AG20443 (cell line): ENCODE data around the gene FARP2.

Experiments used
- DNase-seq: peaks from one replicate; pipeline ENCODE4 v3.0.0; 2012; ENCODE audit warnings: low spot score, mixed read lengths

FARP2 gene

DNA sequence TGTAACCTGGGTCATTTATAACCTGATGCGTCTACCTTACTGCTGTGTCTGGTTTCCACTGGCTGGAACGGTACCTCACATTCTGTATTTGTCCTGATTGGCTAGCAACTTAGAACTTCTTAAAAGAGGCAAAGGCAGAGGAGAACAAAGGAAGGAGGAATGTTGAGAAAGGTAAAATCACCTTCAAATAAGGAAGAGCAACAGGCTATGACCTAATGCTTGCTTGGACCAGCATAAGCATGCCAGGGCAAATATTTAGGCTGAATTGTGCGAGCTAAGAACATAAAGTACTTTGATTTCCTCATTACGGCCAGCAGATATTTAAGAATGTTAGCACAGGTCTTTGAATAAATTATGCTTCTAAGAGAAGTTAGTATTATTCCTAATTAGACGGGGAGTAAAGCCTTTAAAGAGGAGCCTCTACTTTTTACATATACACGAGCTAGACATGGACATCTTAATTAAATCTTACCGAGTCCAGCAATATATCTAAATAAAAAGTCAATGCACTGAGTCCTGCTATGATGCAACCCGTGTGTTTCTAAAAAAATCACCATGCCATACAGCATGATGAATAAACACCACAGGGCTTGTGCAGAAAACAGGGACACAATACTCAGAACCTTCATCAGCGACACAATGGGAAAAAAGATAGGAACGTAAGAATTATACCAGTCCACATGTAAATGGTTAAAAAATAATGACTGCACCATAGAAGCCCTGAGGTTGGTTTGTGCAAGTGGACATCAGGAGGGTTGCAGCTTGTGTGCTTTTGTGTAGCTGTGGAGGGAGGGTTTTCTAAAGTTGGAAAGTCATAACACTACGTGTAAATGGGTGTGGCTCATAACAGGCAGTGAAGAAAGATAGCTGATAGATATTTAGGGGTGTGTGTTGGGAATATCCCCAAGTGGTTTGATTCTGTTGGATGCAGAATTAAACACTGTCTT, 26.1 kb upstream of the FARP2 start:
- DNase-seq, result no peak

DNA sequence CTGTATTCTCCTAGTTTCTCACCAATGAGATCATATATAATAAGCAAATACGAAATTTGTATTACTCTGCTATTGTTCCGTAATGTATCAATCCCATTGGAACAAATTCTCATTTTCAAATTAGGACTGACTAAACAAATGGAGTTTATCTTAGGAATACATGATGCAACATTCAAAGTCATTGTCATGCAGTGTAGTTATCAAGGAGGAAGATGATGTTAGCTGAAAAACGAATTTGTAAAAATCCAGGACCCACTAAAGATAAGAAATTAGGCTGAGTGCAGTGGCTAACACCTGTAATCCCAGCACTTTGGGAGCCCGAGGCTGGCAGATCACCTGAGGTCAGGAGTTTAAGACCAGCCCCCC, 25.5 kb upstream of the FARP2 start:
- no peak for DNase-seq

DNA sequence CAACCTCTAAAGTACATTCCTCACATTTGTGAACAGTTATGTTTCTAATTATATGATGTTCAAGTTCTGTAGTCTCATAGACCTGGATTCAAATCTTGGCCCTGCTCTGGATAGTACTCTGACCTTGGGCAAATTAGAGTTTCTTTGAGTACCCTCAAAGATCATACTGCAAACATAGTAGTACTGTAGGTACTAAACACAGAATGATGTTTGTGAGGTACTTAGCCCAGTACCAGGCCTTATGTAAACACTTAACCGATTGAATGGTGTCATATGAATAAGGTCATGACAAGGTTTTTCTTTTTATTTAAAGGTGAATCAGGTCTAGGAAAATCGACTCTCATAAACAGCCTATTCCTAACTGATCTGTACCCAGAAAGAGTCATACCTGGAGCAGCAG, 21.3 kb upstream of the FARP2 start:
- no peak for DNase-seq

DNA sequence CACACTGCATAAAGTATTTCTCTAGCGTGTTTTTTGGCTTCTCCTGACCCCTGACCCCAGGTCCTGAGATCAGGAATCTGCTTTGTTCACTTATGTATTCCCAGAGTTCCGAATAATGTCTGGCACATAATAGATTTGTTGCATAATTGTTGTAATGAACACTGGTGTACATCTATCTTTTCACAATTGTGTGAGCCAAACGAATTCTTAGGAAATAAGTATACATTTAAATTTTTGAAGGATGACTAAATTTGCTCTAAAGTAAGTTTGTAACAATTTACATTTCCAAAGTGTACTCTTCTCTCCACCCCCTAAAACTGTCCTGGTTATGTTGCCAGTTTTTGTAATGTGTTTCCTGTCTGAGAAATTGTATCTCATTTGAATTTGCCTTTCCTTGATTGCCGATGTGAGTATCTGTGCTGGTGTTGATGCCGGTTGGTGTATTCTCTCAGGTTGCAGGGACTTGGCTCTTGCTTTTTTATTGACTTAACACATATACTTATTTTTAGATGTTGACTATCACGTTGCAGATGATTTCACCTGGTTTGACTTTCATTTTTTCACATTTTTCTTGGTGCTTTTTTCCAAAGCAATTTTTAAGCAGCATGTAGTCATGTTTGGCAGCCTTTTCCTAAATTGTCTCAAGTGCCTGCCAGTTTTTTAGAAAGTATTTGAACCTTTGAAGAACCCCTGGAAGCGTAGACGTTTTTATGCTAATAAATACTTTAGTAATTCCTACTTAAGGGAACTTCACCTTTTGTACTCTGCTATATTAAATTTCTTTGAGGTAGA, 16.1 kb upstream of the FARP2 start:
- DNase-seq, result no peak

DNA sequence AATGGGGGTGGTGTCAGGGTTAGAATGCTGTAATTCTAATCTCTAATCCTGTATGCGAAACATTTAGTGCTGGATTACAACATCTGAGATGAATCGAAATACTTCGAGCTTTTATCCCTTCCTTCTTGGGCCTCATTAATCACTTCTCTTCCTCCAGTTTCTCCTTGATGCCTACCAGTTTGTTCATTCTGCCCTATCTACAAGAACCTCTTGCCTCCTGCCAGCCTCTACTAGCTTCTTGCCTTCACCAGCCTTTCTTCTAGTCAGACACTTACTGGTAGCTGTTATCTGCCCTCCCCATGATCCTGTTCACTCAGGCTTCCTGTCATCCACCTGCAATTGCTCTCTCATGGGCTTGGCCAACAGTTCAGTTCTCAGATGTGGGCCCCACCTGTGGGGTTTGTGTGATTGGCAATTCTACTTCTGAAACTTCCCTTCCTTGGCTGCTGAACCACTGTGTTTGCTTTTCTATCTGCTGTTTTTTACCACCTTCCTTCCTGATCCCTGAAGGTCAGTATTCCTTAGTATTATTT, 15.4 kb upstream of the FARP2 start:
- no peak for DNase-seq

DNA sequence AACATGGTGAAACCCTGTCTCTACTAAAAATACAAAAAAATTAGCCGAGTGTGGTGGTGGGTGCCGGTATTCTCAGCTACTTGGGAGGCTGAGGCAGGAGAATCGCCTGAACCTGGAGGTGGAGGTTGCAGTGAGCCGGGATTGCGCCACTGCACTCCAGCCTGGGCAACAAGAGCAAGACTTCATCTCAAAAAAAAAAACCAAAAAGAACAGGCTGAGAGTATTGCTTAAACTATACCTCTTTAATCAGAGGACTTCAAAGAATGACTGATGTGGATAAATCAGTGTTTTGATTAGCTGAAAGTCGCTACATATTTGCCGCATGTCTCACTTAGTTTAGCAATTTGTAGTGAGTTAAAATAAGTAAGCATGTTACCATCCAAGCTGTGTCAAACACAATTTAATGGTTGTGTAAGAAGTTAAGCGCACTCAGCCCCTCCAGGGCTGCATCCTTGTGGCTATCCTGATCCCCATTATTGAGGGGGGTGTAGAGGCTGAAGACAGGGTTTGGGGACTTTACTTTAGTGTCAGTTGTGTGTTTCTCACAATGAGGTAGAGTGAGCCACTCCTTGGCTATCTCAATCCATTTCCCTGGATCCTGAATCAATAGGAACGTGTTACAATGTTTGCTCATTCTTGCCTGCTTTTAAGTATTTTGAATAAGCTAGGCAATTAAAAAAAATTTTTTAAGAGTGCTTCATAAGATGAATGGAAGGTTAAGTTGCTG, 11.0 kb upstream of the FARP2 start:
- DNase-seq, result no peak

DNA sequence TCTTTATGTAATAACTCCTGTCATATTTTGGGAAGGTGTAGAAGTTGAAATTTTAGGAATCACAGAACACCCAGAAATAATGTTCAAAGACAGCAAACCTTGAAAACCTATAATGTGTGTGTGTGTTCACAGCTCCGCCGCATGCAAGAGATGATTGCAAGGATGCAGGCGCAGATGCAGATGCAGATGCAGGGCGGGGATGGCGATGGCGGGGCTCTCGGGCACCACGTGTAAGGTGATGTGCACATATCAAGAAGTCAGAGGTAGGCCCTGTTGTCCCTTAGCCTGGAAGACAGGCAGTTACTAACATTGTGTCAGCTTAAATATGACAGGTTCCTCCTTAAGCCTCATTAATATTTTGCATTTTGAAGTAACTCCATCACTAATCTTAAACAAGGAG, 6.1 kb upstream of the FARP2 start:
- no peak for DNase-seq

DNA sequence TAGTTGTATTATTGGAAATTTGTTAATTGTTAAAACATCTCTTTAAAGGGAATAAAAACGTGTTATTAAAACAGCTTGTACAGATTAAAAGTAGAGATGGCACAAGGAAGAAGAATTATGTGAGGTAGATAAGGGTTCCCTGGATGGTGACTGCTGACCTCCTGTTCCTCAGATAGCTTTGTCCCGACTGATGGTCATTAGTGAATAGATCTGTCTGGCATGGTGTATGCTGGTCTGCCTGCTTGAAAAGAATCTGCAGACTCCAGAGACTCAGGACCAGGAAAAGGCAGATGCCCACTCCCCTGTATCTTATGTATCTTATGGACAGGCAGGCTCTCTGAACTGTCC, 5.6 kb upstream of the FARP2 start:
- DNase-seq, result no peak

DNA sequence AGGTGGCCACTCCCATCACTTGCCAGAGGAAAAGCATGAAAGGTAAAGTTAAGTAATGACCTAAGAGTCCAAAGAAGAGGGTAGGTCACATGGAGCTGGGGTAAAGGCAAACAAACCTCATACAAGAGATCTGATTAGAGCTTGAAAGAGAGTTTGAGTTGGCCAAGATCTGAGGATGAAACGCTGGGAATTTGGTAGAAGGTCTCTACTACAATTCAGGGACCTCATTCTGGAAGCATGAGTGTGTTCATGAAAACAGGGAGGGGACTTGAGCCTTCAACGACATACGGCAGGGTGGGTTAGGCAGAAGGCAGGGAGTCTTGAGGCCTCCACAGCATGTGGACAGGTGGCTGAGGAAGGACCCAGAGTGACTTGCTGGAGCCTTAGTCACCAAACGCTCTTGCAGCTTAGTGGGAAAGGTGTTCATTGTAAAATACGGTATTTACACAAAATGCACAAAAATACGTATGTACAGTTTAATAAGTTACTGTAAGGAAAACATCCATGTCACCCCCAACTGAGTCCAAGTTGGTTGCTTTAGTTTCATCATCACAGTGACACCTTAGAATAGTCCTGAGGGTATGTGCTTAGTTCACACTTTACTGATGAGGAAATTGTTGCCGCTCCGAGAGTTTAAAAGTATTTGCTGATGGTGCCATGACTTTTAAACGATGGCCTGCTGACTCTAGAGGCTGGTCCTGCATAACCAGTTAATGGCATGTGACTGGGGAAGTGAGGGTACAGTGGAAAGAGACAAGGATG, 5.0 kb upstream of the FARP2 start:
- no peak for DNase-seq

DNA sequence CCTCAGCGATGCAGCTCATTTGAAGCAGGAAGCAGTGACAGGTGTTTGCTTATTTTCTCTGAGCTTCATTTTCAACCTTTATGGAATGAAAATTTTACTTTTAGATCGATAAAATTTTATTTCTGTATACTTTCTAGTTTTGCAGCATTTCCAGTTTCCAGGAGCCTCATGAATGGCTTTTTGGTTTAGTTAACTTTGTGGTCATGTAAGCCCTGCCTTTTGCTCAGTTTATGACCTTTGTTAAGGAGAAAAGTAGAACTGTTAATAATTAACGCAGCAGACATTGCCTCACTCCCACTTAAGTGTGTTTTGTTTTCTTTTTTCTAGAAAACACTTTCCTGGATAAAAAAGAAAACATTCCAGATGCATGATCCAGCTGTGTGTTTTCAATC, 4.4 kb upstream of the FARP2 start:
- DNase-seq, result no peak

DNA sequence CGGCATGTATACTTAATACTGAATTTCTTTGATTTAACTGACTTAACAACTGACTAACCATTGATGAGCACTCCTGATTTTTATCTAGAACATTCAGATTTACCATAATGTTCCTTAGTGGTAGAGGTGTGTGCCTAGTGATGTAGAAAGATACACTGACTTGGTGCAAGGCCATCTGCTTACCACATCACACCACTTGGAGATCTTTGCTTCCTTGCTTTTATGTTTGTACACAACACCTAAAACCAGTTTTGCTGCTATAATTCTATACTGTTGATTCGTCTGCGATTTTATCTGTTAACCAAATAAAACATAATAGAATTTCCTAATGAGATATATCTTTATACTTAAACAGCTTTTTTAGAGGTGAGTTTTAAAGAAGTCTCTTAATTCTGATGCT, 3.9 kb upstream of the FARP2 start:
- no peak for DNase-seq

DNA sequence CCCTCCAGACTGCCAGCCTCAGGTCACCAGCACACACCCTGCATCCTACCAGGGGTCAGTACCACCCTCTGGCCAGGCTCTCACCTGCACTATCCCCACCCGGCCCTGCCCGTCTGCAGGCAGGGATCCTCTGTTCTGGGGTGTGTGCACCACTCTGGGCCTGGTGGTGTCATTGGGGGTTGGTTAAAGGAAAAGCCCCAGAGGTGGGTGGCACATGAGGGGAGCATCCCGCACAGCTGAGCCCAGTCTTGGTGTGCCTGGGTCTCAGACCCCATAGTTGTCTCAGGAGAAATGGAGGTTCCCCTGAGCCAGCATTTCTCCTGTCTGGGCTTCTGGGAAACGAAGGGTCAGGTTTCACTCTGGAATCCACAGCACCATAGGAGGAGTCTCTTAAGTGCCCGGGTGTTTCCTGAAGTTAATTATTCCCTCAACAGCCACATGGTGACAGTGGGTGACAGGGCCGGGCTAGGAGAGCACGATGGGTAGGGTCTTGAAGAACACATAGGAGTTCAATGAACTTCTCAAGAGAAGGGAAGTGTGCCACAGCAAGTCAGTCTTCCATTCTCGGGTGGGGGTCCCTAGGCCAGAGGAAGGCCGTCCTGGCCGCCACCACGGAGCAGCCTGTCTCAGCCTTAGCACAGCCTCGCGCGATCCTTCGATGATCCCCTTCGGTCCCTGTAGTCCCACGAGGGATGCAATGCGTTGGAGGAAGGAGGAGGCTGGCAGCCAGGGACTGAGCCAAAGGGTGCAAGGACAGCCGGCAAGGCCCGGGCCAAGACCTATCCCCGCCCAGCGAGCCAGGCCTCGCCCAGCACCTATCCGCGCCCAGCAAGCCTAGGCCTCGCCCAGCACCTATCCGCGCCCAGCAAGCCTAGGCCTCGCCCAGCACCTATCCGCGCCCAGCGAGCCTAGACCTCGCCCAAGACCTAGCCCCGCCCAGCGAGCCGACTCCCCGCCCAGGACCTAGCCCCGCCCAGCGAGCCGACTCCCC, 1.1 kb upstream of the FARP2 start:
- DNase-seq, result peak; percentile 27

DNA sequence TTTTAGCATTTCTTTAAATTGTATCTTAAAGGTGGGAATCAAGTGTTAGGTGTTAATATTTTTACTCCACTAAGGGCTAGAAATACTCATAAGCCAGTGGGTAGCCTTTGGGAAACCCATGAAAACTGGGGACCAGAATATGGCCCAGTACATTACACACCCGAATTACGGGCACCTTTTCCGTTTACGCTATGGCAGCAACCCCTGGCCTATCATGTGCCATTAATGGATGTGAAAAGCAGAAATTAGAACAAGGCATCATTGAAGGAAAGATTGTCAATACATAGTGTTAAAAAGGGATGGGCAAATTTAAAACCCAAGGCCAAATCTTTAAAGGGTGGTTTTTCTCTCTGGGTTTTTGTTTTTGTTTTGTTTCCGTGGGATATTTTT, 781 bp downstream of the FARP2 start:
- DNase-seq, result no peak

DNA sequence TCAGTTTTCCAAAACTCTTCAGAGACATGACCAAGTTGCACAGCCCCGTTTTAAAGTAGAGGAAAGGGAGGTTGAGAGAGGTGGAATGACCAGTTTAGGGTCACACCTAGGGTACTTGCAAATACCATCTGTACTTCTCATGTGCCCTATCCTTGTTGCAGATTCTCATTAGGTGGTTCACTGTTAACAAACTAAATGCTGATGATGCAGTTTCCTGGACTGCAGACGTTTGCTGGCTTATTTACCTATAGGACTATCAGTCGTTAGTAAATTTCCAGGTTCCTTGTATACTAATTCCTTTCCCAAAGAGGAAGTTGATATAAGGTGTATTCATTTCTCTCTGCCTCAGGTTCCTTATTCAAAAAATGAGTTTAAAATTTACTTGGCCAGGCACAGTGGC, 1.4 kb downstream of the FARP2 start:
- no peak for DNase-seq

DNA sequence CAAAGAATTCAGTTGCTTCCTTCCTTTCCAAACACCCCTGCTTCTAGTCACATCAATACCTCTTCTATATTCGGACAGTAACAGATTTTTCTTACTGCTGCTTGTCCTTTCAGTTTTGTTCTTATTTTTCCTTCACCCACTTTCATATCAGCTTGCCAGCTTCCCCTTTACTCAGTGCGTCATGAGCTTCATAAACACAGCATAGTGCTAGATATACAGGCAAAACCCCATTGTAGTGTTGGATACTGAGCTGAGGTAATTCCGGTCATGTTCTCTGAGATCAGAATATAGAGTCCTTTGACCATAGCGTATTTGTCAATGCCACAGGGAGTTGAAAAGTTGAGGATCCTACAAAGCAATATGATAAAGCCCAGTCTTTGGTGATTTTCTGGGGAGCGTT, 2.4 kb downstream of the FARP2 start:
- DNase-seq, result no peak

DNA sequence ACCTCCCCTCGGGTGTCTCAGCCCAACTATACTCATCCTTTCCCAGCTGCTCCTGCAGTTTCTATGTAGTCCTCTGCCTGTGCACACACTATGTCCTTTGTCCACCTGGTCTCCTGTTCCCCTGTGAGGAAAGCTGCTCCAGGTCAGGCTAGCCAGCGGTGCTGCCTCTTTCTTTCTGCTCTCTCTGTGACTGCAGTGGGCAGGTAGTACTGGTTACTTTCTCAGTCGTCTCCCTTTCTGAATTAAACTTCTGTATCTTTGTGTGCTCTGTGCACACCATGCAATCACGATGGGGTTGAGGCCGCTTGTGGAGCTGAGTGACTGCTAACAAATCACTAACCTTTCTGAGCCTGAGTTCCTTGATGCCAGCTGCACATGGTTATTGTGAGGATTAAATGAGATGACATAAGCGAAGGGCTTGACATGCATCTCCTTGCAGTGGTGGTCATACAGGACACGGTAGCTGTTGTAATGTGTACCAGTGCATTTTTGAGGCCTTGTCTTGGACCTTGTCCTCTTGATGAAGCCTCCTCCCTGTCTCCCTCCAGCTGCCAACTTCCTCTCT, 3.5 kb downstream of the FARP2 start:
- no peak for DNase-seq

DNA sequence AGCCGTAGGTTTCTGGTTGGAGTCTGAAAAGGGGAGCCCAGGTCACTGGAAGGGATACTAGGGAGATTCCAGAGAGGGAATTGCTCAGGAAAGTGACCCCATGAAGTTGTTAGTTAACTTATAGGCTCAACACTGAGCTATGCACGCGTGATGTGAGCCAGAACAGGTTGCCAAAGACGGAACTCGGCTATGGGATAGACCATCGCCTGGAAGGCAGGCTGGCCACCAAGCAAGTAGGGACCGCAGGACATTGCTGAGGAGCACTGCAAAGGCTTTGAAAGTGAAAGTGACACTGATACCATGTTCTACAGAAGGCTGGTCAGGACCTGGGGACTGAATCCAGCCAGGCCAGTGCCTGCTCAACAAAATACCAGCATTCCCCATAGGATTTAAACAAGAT, 7.3 kb downstream of the FARP2 start:
- DNase-seq, result peak; percentile 37

DNA sequence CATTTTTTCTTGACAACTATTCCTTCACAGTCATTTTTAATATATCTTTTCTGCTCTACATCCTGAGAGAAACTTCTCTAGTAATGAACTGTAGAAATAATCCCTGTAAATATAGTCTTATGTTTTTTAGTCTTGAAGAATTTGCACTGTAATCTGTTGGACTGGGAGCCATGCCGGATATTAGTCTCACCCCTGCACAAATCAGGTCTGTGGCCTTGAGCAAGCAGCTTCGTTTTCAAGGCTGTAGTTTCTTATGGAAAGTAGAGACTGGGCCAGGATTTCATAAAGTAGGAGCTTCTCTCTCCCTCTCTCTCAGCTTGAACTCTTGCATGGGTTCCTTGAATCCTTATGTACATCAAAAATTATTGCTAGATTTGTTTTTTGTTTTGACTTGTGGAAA, 8.7 kb downstream of the FARP2 start:
- DNase-seq, result no peak

DNA sequence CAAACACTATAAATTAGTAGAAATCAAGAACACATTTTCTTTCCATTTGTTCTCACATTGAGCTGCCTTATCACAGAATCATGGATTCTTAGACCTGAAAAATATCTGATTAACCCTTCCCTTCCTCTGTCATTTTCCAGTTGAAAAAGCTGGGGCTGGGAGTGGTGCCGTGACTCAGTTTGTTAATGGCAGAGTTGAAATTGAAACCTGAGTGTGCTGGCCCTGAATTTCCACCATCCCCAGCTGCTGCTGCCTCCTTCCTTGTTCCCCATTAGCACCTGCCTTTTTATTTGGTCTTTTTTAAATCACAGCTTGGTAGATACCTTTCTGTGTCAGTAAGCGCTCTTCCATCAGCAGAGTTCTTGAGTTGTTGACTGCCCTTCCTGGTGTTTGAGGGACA, 10.6 kb downstream of the FARP2 start:
- DNase-seq, result no peak

DNA sequence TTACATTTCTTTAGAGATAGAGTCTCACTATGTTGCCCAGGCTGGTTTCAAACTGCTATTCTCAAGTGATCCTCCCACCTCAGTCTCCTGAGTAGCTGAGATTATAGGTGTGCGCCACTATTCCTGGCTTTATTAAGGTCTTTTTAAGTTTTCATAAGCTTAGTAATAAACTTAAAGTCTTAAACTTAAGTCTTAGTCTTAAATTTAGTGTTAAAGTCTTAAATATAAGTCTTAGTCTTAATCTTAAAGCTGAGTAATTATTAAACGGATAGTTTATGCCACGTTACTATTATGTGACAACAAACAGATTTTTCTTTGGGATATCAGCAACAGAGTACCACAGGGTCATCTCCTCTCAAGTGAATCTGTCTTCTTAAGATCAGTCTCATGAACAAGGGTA, 12.6 kb downstream of the FARP2 start:
- no peak for DNase-seq
